Measurements from ENCODE around the gene TSHZ1. TPM values are rescaled to one million over a fixed set of nuclear protein-coding genes. Genes with fewer than 3 reads are reported as not detected.

The TSHZ1 gene
- total RNA-seq, 4 donors from 2014 or later = 22.3 to 41.7 (median 33.8) TPM

DNA sequence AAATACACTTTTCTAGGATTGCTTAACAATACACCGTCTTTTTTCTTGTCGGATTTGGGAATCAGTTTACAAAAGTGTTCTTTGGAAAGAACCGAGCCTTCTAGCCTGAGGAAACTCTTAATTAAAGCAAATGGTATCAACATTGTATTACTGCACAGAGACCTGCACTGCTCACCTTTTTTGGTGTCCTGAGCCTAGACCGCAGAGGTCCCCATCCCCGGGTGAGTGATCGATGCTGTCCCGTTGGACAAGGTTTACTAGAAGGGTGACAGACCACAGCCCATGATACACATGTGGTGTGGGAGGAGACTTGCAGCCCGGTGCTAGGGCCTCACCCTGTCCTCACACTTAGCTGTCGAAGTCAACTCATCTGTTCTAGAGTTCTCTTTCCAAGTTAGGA, 55.3 kb downstream of the TSHZ1 start:
- TF ChIP-seq, protein P1, sequence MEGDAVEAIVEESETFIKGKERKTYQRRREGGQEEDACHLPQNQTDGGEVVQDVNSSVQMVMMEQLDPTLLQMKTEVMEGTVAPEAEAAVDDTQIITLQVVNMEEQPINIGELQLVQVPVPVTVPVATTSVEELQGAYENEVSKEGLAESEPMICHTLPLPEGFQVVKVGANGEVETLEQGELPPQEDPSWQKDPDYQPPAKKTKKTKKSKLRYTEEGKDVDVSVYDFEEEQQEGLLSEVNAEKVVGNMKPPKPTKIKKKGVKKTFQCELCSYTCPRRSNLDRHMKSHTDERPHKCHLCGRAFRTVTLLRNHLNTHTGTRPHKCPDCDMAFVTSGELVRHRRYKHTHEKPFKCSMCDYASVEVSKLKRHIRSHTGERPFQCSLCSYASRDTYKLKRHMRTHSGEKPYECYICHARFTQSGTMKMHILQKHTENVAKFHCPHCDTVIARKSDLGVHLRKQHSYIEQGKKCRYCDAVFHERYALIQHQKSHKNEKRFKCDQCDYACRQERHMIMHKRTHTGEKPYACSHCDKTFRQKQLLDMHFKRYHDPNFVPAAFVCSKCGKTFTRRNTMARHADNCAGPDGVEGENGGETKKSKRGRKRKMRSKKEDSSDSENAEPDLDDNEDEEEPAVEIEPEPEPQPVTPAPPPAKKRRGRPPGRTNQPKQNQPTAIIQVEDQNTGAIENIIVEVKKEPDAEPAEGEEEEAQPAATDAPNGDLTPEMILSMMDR (IDR thresholded peaks at IDR 0.05) = no peak
- TF ChIP-seq POLR2A (IDR thresholded peaks at IDR 0.05) (no peak), EP300 (IDR thresholded peaks at IDR 0.05) (no peak), POLR2AphosphoS5 (IDR thresholded peaks at IDR 0.05) (no peak)

DNA sequence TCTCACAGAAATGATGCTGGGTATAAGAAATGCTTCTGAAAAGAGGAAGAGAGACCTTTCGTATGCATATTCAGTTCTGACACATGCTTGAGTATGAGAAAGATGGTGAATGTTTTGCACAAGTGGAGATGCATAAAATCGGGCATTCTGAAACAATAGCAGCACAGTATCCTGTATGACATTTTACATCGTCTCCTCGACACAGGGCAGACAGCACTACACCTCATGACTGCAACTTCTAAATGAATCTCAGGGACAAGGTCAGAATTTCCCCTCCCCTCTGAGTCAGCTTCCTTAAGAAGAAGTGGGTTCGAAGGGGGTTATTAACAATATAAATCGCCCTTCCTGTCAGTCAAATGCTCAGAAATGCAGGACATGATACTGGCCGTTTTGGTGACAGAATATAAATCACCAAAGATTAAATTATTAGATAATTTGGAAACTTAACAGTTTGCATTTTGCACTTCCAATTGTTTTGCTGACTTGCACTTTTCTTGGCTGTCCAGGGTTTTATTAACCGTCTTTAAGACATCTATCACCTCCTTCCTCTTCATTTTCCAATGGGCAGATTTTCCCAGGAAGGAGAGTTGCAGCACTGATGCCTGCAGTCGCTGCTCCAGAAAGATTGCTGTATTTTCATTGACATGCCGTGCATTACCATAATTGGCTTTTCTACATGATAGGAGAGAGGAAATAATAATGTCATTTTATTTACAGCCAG, 57.2 kb downstream of the TSHZ1 start:
- ATAC-seq = no peak
- Histone ChIP-seq H3K36me3 (no peaks in the 10 kb centered on the region), H3K4me1 (peaks cover 0 to 45% (median 6%) of the 10 kb centered on the region in 3 donors), H3K27me3 (no peaks in the 10 kb centered on the region), H3K4me3 (no peak overlapping the region), H3K9me3 (no peaks in the 10 kb centered on the region), H3K27ac (no peak overlapping the region)
- 72 to 74% methylated on average over 9 to 10 of the region's 10 CpGs for WGBS, 2 donors (ENCODE audit: low coverage in 1 of 2)
- TF ChIP-seq POLR2AphosphoS5 (IDR thresholded peaks at IDR 0.05) (no peak), POLR2A (IDR thresholded peaks at IDR 0.05) (no peak), EP300 (IDR thresholded peaks at IDR 0.05) (no peak)
- TF ChIP-seq, protein P1 (IDR thresholded peaks at IDR 0.05) = no peak

More for the DNA sequence above, 55.3 kb downstream of the TSHZ1 start:
- 87 to 89% methylated on average over 5 to 9 of the region's 9 CpGs for WGBS, 2 donors (ENCODE audit: low coverage in 1 of 2)
- no peak overlapping the region for H3K4me3 ChIP-seq
- no peak overlapping the region for H3K27ac ChIP-seq
- H3K27me3 ChIP-seq = no peaks in the 10 kb centered on the region
- no peak for ATAC-seq
- H3K36me3 ChIP-seq = no peaks in the 10 kb centered on the region
- H3K4me1 ChIP-seq = peaks cover 0 to 45% (median 6%) of the 10 kb centered on the region in 3 donors
- H3K9me3 ChIP-seq = no peaks in the 10 kb centered on the region

DNA sequence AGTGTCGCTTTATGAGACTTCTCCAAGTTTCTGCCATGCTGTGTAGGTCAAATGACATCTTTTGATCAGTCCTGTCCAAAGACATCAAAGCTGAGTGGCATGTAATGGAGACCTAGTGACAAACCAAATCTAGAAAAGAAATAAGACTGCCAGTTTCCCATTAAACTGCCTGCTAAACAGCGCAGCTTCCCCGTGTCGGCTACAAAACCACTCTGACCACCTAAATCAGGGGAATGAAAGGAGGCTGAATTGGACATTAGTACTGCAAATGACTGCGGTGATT, 57.7 kb downstream of the TSHZ1 start:
- no peak for ATAC-seq
- H3K9me3 ChIP-seq = no peaks in the 10 kb centered on the region
- TF ChIP-seq POLR2A (IDR thresholded peaks at IDR 0.05) = no peak
- TF ChIP-seq, protein P1 (IDR thresholded peaks at IDR 0.05) = no peak
- TF ChIP-seq EP300 (IDR thresholded peaks at IDR 0.05) = no peak
- TF ChIP-seq POLR2AphosphoS5 (IDR thresholded peaks at IDR 0.05) = no peak
- H3K36me3 ChIP-seq = no peaks in the 10 kb centered on the region
- WGBS, 2 donors (ENCODE audit: low coverage in 1 of 2) = 77 to 100% methylated on average over 3 to 5 of the region's 5 CpGs
- no peak overlapping the region for H3K27ac ChIP-seq
- H3K4me1 ChIP-seq = peaks cover 0 to 45% (median 6%) of the 10 kb centered on the region in 3 donors
- no peaks in the 10 kb centered on the region for H3K27me3 ChIP-seq
- no peak overlapping the region for H3K4me3 ChIP-seq

DNA sequence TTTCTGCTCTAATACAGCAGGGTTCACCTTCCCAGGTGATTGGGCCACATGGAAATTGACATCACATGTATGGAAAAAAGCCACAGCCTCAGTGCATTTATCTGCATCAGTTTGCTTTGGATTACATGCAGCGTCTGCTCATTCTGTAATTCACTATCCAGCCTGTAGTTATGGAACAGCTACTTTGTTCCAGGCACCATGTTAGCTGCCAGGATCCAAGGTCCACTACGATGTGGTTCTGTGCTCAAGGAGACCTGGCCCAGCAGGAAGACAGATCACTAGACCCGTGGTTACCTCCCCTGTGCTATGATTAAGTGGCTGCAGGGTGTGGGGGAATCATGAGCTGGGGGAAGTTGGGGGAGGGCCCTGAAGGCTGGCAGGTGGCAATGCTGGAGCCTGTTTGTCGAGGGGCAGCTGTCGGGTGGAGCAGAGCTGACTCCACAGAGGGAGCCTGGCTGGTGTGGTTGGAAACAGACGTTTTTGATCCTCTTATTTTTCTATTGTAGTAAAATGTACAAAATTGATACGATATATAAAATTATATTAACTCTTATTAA, 58.6 kb downstream of the TSHZ1 start:
- Histone ChIP-seq H3K27ac (no peak overlapping the region), H3K27me3 (no peaks in the 10 kb centered on the region), H3K36me3 (no peaks in the 10 kb centered on the region), H3K4me3 (no peak overlapping the region), H3K4me1 (peaks cover 0 to 36% (median 3%) of the 10 kb centered on the region in 3 donors), H3K9me3 (no peaks in the 10 kb centered on the region)
- no peak for TF ChIP-seq POLR2AphosphoS5 (IDR thresholded peaks at IDR 0.05)
- TF ChIP-seq EP300 (IDR thresholded peaks at IDR 0.05) = no peak
- TF ChIP-seq POLR2A (IDR thresholded peaks at IDR 0.05) = no peak
- WGBS, 2 donors (ENCODE audit: low coverage in 1 of 2) = 62 to 98% methylated on average over 4 to 7 of the region's 7 CpGs
- no peak for ATAC-seq

DNA sequence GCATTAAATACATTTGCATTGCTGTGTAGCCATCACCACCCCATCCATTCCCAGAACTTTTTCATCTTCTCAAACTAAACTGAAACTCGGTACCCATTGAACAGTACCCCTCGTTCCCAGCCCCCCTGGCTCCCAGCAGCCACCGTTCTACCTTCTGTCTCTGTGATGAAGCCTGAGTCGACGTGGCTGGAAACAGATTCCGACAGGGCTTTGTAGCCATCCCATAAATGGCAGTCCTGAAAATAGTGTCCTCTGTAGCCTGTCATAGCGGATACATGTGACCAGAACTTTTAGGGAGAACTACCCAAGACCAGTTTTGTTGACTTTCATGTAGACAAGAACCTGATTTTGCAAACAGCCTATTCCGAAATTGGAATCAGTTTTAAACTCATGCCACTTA, 59.1 kb downstream of the TSHZ1 start:
- Histone ChIP-seq H3K27ac (no peak overlapping the region), H3K27me3 (no peaks in the 10 kb centered on the region), H3K9me3 (no peaks in the 10 kb centered on the region), H3K4me3 (no peak overlapping the region), H3K36me3 (no peaks in the 10 kb centered on the region), H3K4me1 (peaks cover 0 to 31% (median 0%) of the 10 kb centered on the region in 3 donors)
- ATAC-seq = no peak
- TF ChIP-seq POLR2A (IDR thresholded peaks at IDR 0.05) (no peak), EP300 (IDR thresholded peaks at IDR 0.05) (no peak), POLR2AphosphoS5 (IDR thresholded peaks at IDR 0.05) (no peak)
- TF ChIP-seq, protein P1 (IDR thresholded peaks at IDR 0.05) = no peak
- 90 to 100% methylated on average over 2 to 6 of the region's 8 CpGs for WGBS, 2 donors (ENCODE audit: low coverage in 1 of 2)

All from gastroesophageal sphincter (tissue), 4 donors.